K562 (cell line): ENCODE measurements around the gene ZNF628. TPM values are rescaled to one million over a fixed set of nuclear protein-coding genes. Genes with fewer than 3 reads are reported as not detected.

Experiments
- GABPB1 ChIP-seq: sonication (generic); formaldehyde crosslinking; IDR thresholded peaks from 2 replicates; pipeline ENCODE4 v1.8.0; 2022; ENCODE audit warnings: mild to moderate bottlenecking, missing genetic modification reagents
- NCOA4 ChIP-seq: fragments of 450-650 bp; IDR thresholded peaks from 2 replicates; pipeline ENCODE4 v1.6.1; 2018; ENCODE audit warnings: mild to moderate bottlenecking; ENCODE audit not compliant: partially characterized antibody
- SAFB ChIP-seq: fragments of 200-400 bp; formaldehyde crosslinking; IDR thresholded peaks from 2 replicates; pipeline ENCODE4 v1.6.1; 2017; ENCODE audit warnings: low read depth, low read length, borderline replicate concordance
- STAG1 ChIP-seq: sonication (generic); formaldehyde crosslinking; IDR thresholded peaks from 2 replicates; pipeline ENCODE4 v1.5.0; 2020; ENCODE audit warnings: missing genetic modification reagents, borderline replicate concordance
- polyA plus RNA-seq, 8 experiments: library from polyadenylated mRNA; depleted of rRNA in 4 of 8; stranded (reverse) in 5 of 8; unstranded in 3 of 8; fragments of >200 nt; fragmentation: Nextera tagmentation in 2 of 8; fragmentation: Illumina TruSeq in 1 of 8; extraction: Ambion mirVana in 2 of 8; extraction: Trizol in 1 of 8; gene quantifications; 2 replicates each; pipeline versions ENCODE4 v1.2.1 to v1.2.3, GENCODE V29; 2011 to 2014; ENCODE audit warnings: inconsistent platforms in 1 of 8, missing spikeins in 1 of 8
- total RNA-seq, 7 experiments: library from RNA; depleted of rRNA in 6 of 7; stranded (reverse); fragments of >200 nt in 6 of 7; fragmentation: Illumina TruSeq in 2 of 7; extraction: Trizol in 2 of 7; gene quantifications; 2 replicates each; pipeline versions ENCODE4 v1.2.1 to v1.2.3, GENCODE V29; 2011 to 2021; ENCODE audit warnings: low replicate concordance in 1 of 7
- TF ChIP-seq, protein P1 (sequence below), 2 experiments: fragments of 450-650 bp in 1 of 2; sonication (generic) in 1 of 2; formaldehyde crosslinking in 1 of 2; IDR thresholded peaks; 2 replicates each; pipeline versions ENCODE4 v1.7.1 to v1.9.0; 2016 to 2022; ENCODE audit warnings: inconsistent platforms in 1 of 2, mild to moderate bottlenecking in 1 of 2, missing genetic modification reagents in 1 of 2
- TF ChIP-seq, protein P2 (sequence below): fragments of 250-450 bp; sonication (Bioruptor Pico); IDR thresholded peaks from 2 replicates; pipeline ENCODE4 v1.6.1; 2021; ENCODE audit warnings: mild to moderate bottlenecking
- TF ChIP-seq, protein P3 (sequence below): fragments of 250-450 bp; sonication (Bioruptor Pico); IDR thresholded peaks from 2 replicates; pipeline ENCODE4 v1.5.0; 2021
- TF ChIP-seq, protein P4 (sequence below): sonication (generic); formaldehyde crosslinking; IDR thresholded peaks from 2 replicates; pipeline ENCODE4 v1.8.0; 2022; ENCODE audit warnings: mild to moderate bottlenecking, missing genetic modification reagents, borderline replicate concordance
- TF ChIP-seq, protein P5 (sequence below): IDR thresholded peaks from 2 replicates; pipeline ENCODE4 v1.6.1; 2012; ENCODE audit warnings: low read depth, low read length, improper control_type of control experiment, borderline replicate concordance

ZNF628 gene
- total and polyA plus RNA-seq, 9 of the 15 experiments (the other 6 are each of a cell fraction or from before 2014, with no cell fraction given) = 0.13 to 13.6 (median 2.2) TPM; not detected in 3

DNA sequence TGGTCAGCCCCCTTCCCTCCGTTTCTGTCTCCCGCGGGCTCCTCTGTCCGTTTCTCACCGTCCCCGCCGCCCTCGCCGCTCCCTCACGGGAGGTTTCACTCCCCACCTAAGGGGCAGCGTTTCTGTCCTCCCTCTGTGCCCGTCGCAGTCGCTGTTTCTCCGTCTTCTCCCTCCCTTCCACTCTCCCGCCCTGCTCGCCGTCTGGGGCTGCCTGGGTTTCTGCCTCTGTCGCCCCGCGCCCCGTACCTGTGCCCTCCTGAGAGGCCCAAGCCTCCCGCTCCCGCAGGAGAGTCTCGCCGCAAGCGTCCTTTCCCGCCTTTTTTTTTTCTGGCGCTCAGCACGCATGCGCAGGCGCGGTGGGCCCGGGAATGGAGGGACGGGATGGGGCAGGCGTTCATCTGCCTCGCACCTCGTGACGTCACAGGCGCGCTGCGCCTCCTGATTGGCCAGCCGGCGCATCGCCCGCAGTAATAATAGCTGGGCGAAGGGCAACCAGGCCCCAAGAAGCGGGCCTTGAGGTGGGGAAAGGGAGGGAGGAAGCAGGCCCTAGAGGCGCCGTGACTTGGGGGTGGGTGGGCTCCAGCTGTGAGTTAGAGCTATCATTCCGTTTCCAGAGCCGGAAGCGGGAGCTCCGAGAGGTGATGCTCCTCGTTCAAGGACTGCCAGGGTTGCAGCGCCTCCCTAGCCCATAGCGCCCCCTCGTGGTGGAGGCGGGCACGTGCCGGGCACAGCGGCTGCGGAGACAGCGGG is 27.3 kb downstream of the ZNF628 start (continued):
- TF ChIP-seq, protein P1, sequence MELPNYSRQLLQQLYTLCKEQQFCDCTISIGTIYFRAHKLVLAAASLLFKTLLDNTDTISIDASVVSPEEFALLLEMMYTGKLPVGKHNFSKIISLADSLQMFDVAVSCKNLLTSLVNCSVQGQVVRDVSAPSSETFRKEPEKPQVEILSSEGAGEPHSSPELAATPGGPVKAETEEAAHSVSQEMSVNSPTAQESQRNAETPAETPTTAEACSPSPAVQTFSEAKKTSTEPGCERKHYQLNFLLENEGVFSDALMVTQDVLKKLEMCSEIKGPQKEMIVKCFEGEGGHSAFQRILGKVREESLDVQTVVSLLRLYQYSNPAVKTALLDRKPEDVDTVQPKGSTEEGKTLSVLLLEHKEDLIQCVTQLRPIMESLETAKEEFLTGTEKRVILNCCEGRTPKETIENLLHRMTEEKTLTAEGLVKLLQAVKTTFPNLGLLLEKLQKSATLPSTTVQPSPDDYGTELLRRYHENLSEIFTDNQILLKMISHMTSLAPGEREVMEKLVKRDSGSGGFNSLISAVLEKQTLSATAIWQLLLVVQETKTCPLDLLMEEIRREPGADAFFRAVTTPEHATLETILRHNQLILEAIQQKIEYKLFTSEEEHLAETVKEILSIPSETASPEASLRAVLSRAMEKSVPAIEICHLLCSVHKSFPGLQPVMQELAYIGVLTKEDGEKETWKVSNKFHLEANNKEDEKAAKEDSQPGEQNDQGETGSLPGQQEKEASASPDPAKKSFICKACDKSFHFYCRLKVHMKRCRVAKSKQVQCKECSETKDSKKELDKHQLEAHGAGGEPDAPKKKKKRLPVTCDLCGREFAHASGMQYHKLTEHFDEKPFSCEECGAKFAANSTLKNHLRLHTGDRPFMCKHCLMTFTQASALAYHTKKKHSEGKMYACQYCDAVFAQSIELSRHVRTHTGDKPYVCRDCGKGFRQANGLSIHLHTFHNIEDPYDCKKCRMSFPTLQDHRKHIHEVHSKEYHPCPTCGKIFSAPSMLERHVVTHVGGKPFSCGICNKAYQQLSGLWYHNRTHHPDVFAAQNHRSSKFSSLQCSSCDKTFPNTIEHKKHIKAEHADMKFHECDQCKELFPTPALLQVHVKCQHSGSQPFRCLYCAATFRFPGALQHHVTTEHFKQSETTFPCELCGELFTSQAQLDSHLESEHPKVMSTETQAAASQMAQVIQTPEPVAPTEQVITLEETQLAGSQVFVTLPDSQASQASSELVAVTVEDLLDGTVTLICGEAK (IDR thresholded peaks at IDR 0.05) = 0 out of 2 replicates have a peak, but pooled peaks have one; percentile 46
- TF ChIP-seq, protein P1 (CRISPR knock-in tag; IDR thresholded peaks at IDR 0.05) = peak; percentile 90
- TF ChIP-seq SAFB (no peak), STAG1 (CRISPR knock-in tag) (peak; percentile 95), NCOA4 (no peak), GABPB1 (CRISPR knock-in tag) (peak; percentile 93)
- TF ChIP-seq, protein P2, sequence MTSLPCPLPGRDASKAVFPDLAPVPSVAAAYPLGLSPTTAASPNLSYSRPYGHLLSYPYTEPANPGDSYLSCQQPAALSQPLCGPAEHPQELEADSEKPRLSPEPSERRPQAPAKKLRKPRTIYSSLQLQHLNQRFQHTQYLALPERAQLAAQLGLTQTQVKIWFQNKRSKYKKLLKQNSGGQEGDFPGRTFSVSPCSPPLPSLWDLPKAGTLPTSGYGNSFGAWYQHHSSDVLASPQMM (CRISPR knock-in tag) = no peak
- TF ChIP-seq, protein P3, sequence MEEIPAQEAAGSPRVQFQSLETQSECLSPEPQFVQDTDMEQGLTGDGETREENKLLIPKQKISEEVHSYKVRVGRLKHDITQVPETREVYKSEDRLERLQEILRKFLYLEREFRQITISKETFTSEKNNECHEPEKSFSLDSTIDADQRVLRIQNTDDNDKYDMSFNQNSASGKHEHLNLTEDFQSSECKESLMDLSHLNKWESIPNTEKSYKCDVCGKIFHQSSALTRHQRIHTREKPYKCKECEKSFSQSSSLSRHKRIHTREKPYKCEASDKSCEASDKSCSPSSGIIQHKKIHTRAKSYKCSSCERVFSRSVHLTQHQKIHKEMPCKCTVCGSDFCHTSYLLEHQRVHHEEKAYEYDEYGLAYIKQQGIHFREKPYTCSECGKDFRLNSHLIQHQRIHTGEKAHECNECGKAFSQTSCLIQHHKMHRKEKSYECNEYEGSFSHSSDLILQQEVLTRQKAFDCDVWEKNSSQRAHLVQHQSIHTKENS = no peak
- TF ChIP-seq, protein P4, sequence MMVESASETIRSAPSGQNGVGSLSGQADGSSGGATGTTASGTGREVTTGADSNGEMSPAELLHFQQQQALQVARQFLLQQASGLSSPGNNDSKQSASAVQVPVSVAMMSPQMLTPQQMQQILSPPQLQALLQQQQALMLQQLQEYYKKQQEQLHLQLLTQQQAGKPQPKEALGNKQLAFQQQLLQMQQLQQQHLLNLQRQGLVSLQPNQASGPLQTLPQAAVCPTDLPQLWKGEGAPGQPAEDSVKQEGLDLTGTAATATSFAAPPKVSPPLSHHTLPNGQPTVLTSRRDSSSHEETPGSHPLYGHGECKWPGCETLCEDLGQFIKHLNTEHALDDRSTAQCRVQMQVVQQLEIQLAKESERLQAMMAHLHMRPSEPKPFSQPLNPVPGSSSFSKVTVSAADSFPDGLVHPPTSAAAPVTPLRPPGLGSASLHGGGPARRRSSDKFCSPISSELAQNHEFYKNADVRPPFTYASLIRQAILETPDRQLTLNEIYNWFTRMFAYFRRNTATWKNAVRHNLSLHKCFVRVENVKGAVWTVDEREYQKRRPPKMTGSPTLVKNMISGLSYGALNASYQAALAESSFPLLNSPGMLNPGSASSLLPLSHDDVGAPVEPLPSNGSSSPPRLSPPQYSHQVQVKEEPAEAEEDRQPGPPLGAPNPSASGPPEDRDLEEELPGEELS (CRISPR knock-in tag) = peak; percentile 100
- TF ChIP-seq, protein P5, sequence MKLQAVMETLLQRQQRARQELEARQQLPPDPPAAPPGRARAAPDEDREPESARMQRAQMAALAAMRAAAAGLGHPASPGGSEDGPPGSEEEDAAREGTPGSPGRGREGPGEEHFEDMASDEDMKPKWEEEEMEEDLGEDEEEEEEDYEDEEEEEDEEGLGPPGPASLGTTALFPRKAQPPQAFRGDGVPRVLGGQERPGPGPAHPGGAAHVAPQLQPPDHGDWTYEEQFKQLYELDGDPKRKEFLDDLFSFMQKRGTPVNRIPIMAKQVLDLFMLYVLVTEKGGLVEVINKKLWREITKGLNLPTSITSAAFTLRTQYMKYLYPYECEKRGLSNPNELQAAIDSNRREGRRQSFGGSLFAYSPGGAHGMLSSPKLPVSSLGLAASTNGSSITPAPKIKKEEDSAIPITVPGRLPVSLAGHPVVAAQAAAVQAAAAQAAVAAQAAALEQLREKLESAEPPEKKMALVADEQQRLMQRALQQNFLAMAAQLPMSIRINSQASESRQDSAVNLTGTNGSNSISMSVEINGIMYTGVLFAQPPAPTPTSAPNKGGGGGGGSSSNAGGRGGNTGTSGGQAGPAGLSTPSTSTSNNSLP = no peak
